ENCODE data around the gene AP4E1.
"Not testable (repeated sequence)": the region's sequence is repeated elsewhere in the genome, so short reads cannot be mapped to it uniquely, and the experiment has no call there.

The AP4E1 gene

GRCh38 chr15:50905055-50905454 is 3.4 kb upstream of the AP4E1 start:
- DNase-seq (ENCODE audit: low read depth in 2 of 2) = no peak
- H3K4me3 ChIP-seq (replicated peaks in 1 of 2; ENCODE audit: low read depth in 2 of 2, low read length in 2 of 2) = no peak overlapping the region
- no peak for TF ChIP-seq CTCF (IDR thresholded peaks at IDR 0.05; ENCODE audit: low read depth, low read length)

GRCh38 chr15:50906954-50907600 is 1.4 kb upstream of the AP4E1 start:
- no peak for TF ChIP-seq CTCF (IDR thresholded peaks at IDR 0.05; ENCODE audit: low read depth, low read length)
- H3K4me3 ChIP-seq (replicated peaks in 1 of 2; ENCODE audit: low read depth in 2 of 2, low read length in 2 of 2) = peak overlapping the region; percentile 92 to 99
- no peak for DNase-seq (ENCODE audit: low read depth in 2 of 2)

- peak overlapping the region; percentile 92 to 99 for H3K4me3 ChIP-seq (replicated peaks in 1 of 2; ENCODE audit: low read depth in 2 of 2, low read length in 2 of 2)
- peak; percentile 45 to 50 for DNase-seq (ENCODE audit: low read depth in 2 of 2)
- no peak for TF ChIP-seq CTCF (IDR thresholded peaks at IDR 0.05; ENCODE audit: low read depth, low read length)
Observed at GRCh38 chr15:50907601-50908208, 778 bp upstream of the AP4E1 start.

GRCh38 chr15:50909010-50909317 is 481 bp downstream of the AP4E1 start:
- peak overlapping the region; percentile 92 to 99 for H3K4me3 ChIP-seq (replicated peaks in 1 of 2; ENCODE audit: low read depth in 2 of 2, low read length in 2 of 2)
- TF ChIP-seq CTCF (IDR thresholded peaks at IDR 0.05; ENCODE audit: low read depth, low read length) = no peak
- peak in 1 of 2 donors; percentile 8 for DNase-seq (ENCODE audit: low read depth in 2 of 2)

GRCh38 chr15:50910426-50910795 is 1.9 kb downstream of the AP4E1 start:
- H3K4me3 ChIP-seq (replicated peaks in 1 of 2; ENCODE audit: low read depth in 2 of 2, low read length in 2 of 2) = not testable (repeated sequence)
- peak; percentile 88 to 94 for DNase-seq (ENCODE audit: low read depth in 2 of 2)

GRCh38 chr15:50911001-50911400 is 2.5 kb downstream of the AP4E1 start:
- DNase-seq (ENCODE audit: low read depth in 2 of 2) = peak; percentile 65 to 87
- TF ChIP-seq CTCF (IDR thresholded peaks at IDR 0.05; ENCODE audit: low read depth, low read length) = no peak
- no peak overlapping the region for H3K4me3 ChIP-seq (replicated peaks in 1 of 2; ENCODE audit: low read depth in 2 of 2, low read length in 2 of 2)

GRCh38 chr15:50911621-50912020 is 3.1 kb downstream of the AP4E1 start:
- no peak for TF ChIP-seq CTCF (IDR thresholded peaks at IDR 0.05; ENCODE audit: low read depth, low read length)
- H3K4me3 ChIP-seq (replicated peaks in 1 of 2; ENCODE audit: low read depth in 2 of 2, low read length in 2 of 2) = no peak overlapping the region
- DNase-seq (ENCODE audit: low read depth in 2 of 2) = peak in 1 of 2 donors; percentile 58
